SK-N-SH (cell line): Measurements from ENCODE around the gene ERVW-1. TPM values are rescaled to one million over a fixed set of nuclear protein-coding genes. Genes with fewer than 3 reads are reported as not detected.

ENCODE experiments used
- CTCF ChIA-PET: fragments of 300-600, 350-600 bp; formaldehyde crosslinking; extraction: SDS; loops from one replicate; lab custom pipeline; 2021; lab: Yijun Ruan, JAX
- POLR2A ChIA-PET: fragments of 350-600 bp; sonication (Branson Sonifier 250); formaldehyde crosslinking; extraction: SDS; loops from one replicate; lab custom pipeline; 2020; ENCODE audit warnings: antibody characterized with exemption, inconsistent platforms; lab: Yijun Ruan, JAX
- DNase-seq: peaks from one replicate; pipeline ENCODE4 v3.0.0; 2012
- H2AFZ ChIP-seq: fragments of 200-600 bp; sonication (generic); 2 replicates; pipeline ENCODE4 v1.8.1; 2016; ENCODE audit warnings: antibody characterized with exemption, mild to moderate bottlenecking, low read depth
- H3F3A ChIP-seq: fragments of 200-600 bp; sonication (generic); replicated peaks from 2 replicates; pipeline ENCODE3; 2016; ENCODE audit warnings: antibody characterized with exemption, mild to moderate bottlenecking; ENCODE audit not compliant: insufficient read depth
- H3K27ac ChIP-seq, 2 experiments: fragments of 200-500 bp in 1 of 2; fragments of 200-600 bp in 1 of 2; sonication (Bioruptor generic) in 1 of 2; sonication (generic), shearing (Covaris generic) in 1 of 2; 2 replicates each; pipeline versions ENCODE4 v1.5.1 to v1.6.1; 2014 to 2016; ENCODE audit warnings: low read depth in 2 of 2, inconsistent platforms in 1 of 2, low read length in 1 of 2, mild to moderate bottlenecking in 1 of 2, mixed read lengths in 1 of 2
- H3K27me3 ChIP-seq: fragments of 200-600 bp; sonication (generic), shearing (Covaris generic); 2 replicates; pipeline ENCODE4 v1.6.1; 2016; ENCODE audit warnings: mixed run types; ENCODE audit not compliant: insufficient read depth
- H3K36me3 ChIP-seq, 2 experiments: fragments of 200-500 bp in 1 of 2; fragments of 200-600 bp in 1 of 2; sonication (Bioruptor generic) in 1 of 2; sonication (generic) in 1 of 2; replicated peaks in 1 of 2; 2 replicates each; pipeline versions ENCODE3 to v1.5.1; 2014 to 2016; ENCODE audit warnings: low read length in 1 of 2, mild to moderate bottlenecking in 1 of 2; ENCODE audit not compliant: insufficient read depth in 2 of 2, control insufficient read depth in 1 of 2
- H3K4me1 ChIP-seq, 2 experiments: fragments of 200-500 bp in 1 of 2; fragments of 200-600 bp in 1 of 2; sonication (Bioruptor generic) in 1 of 2; sonication (generic), shearing (Covaris generic) in 1 of 2; 2 replicates each; pipeline versions ENCODE4 v1.5.1 to v1.6.1; 2014 to 2016; ENCODE audit warnings: low read depth in 1 of 2, low read length in 1 of 2, mixed run types in 1 of 2; ENCODE audit not compliant: insufficient read depth in 2 of 2, control insufficient read depth in 1 of 2
- H3K4me2 ChIP-seq: fragments of 200-600 bp; sonication (generic), shearing (Covaris generic); 2 replicates; pipeline ENCODE4 v1.6.1; 2017; ENCODE audit warnings: mixed run types
- H3K4me3 ChIP-seq, 2 experiments: fragments of 200-500 bp in 1 of 2; fragments of 200-600 bp in 1 of 2; sonication (Bioruptor generic) in 1 of 2; sonication (generic), shearing (Covaris generic) in 1 of 2; 2 replicates each; pipeline versions ENCODE4 v1.5.1 to v1.8.1; 2014 to 2016; ENCODE audit warnings: low read depth in 2 of 2, inconsistent platforms in 1 of 2, low read length in 1 of 2, mild to moderate bottlenecking in 1 of 2, mixed read lengths in 1 of 2, moderate library complexity in 1 of 2
- H3K79me2 ChIP-seq: fragments of 200-600 bp; sonication (generic); 2 replicates; pipeline ENCODE4 v1.8.1; 2017; ENCODE audit warnings: mild to moderate bottlenecking; ENCODE audit not compliant: insufficient read depth
- H3K9ac ChIP-seq: fragments of 200-600 bp; sonication (generic); 2 replicates; pipeline ENCODE4 v1.6.1; 2017; ENCODE audit warnings: mixed run types
- H3K9me2 ChIP-seq: fragments of 200-600 bp; sonication (generic); 2 replicates; pipeline ENCODE4 v1.6.1; 2017; ENCODE audit warnings: mixed run types
- H3K9me3 ChIP-seq: fragments of 200-600 bp; sonication (generic); 2 replicates; pipeline ENCODE4 v1.6.1; 2017; ENCODE audit warnings: mixed run types, mild to moderate bottlenecking, moderate library complexity
- H4K20me1 ChIP-seq: fragments of 200-600 bp; sonication (generic); 2 replicates; pipeline ENCODE4 v1.6.1; 2017; ENCODE audit warnings: mild to moderate bottlenecking, mixed run types; ENCODE audit not compliant: insufficient read depth
- CHD2 ChIP-seq: fragments of 150-350 bp; IDR thresholded peaks from 2 replicates; pipeline ENCODE4 v1.6.1; 2018; ENCODE audit warnings: low read length; ENCODE audit not compliant: partially characterized antibody
- FOXM1 ChIP-seq: IDR thresholded peaks from 2 replicates; pipeline ENCODE4 v1.4.0; 2012; ENCODE audit warnings: low read depth, mild to moderate bottlenecking
- GABPA ChIP-seq: IDR thresholded peaks from 2 replicates; pipeline ENCODE4 v1.4.0; 2012; ENCODE audit warnings: low read depth, mild to moderate bottlenecking
- MXI1 ChIP-seq: IDR thresholded peaks from 2 replicates; pipeline ENCODE4 v1.6.1; 2012; ENCODE audit warnings: mild to moderate bottlenecking, low read depth, low read length, improper control_type of control experiment
- NFIC ChIP-seq: IDR thresholded peaks from 2 replicates; pipeline ENCODE4 v1.4.0; 2012; ENCODE audit warnings: borderline replicate concordance
- RXRA ChIP-seq: IDR thresholded peaks from 2 replicates; pipeline ENCODE4 v1.4.0; 2012; ENCODE audit warnings: low read depth, mild to moderate bottlenecking, borderline replicate concordance
- SIN3A ChIP-seq: IDR thresholded peaks from 2 replicates; pipeline ENCODE4 v1.6.1; 2012; ENCODE audit warnings: low read depth, mild to moderate bottlenecking, low read length, moderate library complexity, borderline replicate concordance
- TEAD4 ChIP-seq: IDR thresholded peaks from 2 replicates; pipeline ENCODE4 v1.4.0; 2012; ENCODE audit warnings: mild to moderate bottlenecking, borderline replicate concordance; ENCODE audit not compliant: insufficient read depth
- WGBS: methylation state at CpG from one replicate; pipeline ENCODE4 v1.1.6; 2017; ENCODE audit warnings: low lambda C conversion rate; 5-methylcytosine and 5-hydroxymethylcytosine counted together
- polyA plus RNA-seq, 3 experiments: library from polyadenylated mRNA; depleted of rRNA; stranded (reverse); fragments of >200 nt; gene quantifications; 2 replicates each; pipeline ENCODE4 v1.2.3, GENCODE V29; 2012
- TF ChIP-seq, protein P1 (sequence below): IDR thresholded peaks from 2 replicates; pipeline ENCODE4 v1.6.1; 2012; ENCODE audit warnings: mild to moderate bottlenecking, low read depth, low read length, moderate library complexity
- TF ChIP-seq, protein P2 (sequence below): fragments of 150-350 bp; IDR thresholded peaks from 2 replicates; pipeline ENCODE4 v1.6.1; 2017; ENCODE audit warnings: antibody characterized with exemption, low read length, low read depth, borderline replicate concordance
- TF ChIP-seq, protein P3 (sequence below): IDR thresholded peaks from 2 replicates; pipeline ENCODE4 v1.4.0; 2012; ENCODE audit warnings: low read depth
- TF ChIP-seq, protein P4 (sequence below): IDR thresholded peaks from 2 replicates; pipeline ENCODE4 v1.4.0; 2012; ENCODE audit warnings: low read depth, borderline replicate concordance

Gene ERVW-1
- polyA plus RNA-seq, 1 of the 3 experiments (the other 2 are of a cell fraction) = not detected

DNA sequence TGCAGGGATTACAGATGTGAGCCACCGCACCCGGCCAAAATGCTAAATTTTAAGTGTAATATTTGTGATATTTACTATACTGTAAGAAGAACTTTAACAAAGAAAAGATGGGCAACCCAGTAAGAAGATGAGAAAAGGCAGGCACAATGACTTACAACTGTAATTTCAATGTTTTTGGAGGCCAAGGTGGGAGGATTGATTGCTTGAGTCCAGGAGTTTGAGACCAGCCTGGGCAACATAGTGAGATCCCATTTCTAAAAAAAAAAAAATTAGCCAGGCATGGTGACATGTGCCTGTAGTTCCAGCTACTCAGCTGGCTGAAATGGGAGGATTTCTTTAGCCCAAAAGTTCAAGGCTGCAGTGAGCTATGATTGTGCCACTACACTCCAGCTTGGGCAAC lies 42.2 kb downstream of the ERVW-1 start (continued):
- TF ChIP-seq MXI1 = no peak
- TF ChIP-seq TEAD4 = no peak
- TF ChIP-seq CHD2 = no peak
- TF ChIP-seq, protein P1, sequence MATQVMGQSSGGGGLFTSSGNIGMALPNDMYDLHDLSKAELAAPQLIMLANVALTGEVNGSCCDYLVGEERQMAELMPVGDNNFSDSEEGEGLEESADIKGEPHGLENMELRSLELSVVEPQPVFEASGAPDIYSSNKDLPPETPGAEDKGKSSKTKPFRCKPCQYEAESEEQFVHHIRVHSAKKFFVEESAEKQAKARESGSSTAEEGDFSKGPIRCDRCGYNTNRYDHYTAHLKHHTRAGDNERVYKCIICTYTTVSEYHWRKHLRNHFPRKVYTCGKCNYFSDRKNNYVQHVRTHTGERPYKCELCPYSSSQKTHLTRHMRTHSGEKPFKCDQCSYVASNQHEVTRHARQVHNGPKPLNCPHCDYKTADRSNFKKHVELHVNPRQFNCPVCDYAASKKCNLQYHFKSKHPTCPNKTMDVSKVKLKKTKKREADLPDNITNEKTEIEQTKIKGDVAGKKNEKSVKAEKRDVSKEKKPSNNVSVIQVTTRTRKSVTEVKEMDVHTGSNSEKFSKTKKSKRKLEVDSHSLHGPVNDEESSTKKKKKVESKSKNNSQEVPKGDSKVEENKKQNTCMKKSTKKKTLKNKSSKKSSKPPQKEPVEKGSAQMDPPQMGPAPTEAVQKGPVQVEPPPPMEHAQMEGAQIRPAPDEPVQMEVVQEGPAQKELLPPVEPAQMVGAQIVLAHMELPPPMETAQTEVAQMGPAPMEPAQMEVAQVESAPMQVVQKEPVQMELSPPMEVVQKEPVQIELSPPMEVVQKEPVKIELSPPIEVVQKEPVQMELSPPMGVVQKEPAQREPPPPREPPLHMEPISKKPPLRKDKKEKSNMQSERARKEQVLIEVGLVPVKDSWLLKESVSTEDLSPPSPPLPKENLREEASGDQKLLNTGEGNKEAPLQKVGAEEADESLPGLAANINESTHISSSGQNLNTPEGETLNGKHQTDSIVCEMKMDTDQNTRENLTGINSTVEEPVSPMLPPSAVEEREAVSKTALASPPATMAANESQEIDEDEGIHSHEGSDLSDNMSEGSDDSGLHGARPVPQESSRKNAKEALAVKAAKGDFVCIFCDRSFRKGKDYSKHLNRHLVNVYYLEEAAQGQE = no peak

DNA sequence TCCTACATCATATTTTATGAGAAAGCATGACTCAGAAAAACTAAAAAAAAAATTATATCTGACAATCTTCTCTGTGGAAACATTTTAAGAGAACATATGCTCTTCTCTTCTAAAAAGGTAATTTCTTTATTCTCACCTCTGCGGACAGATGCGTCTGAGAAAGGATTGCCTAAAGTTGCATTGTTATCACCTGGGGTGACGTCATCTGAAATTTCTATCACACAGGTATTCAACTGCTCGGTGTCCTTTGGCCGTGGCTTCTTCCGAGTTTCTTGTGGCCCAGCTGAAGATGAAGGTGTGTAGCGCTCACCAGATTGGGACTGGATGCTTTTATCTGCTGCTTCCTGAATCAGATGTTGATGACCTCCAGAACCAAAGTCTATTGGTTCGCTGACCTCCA lies 44.7 kb downstream of the ERVW-1 start:
- H3K9ac ChIP-seq = no peak overlapping the region
- H3K36me3 ChIP-seq = no peaks in the 10 kb centered on the region
- H3K4me2 ChIP-seq = no peak overlapping the region
- TF ChIP-seq, protein P2, sequence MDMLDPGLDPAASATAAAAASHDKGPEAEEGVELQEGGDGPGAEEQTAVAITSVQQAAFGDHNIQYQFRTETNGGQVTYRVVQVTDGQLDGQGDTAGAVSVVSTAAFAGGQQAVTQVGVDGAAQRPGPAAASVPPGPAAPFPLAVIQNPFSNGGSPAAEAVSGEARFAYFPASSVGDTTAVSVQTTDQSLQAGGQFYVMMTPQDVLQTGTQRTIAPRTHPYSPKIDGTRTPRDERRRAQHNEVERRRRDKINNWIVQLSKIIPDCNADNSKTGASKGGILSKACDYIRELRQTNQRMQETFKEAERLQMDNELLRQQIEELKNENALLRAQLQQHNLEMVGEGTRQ = no peak
- TF ChIP-seq RXRA (no peak), MXI1 (no peak), SIN3A (no peak), GABPA (no peak), FOXM1 (no peak), NFIC (no peak)
- TF ChIP-seq, protein P3, sequence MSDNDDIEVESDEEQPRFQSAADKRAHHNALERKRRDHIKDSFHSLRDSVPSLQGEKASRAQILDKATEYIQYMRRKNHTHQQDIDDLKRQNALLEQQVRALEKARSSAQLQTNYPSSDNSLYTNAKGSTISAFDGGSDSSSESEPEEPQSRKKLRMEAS = no peak
- TF ChIP-seq, protein P4, sequence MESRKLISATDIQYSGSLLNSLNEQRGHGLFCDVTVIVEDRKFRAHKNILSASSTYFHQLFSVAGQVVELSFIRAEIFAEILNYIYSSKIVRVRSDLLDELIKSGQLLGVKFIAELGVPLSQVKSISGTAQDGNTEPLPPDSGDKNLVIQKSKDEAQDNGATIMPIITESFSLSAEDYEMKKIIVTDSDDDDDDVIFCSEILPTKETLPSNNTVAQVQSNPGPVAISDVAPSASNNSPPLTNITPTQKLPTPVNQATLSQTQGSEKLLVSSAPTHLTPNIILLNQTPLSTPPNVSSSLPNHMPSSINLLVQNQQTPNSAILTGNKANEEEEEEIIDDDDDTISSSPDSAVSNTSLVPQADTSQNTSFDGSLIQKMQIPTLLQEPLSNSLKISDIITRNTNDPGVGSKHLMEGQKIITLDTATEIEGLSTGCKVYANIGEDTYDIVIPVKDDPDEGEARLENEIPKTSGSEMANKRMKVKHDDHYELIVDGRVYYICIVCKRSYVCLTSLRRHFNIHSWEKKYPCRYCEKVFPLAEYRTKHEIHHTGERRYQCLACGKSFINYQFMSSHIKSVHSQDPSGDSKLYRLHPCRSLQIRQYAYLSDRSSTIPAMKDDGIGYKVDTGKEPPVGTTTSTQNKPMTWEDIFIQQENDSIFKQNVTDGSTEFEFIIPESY = no peak
- H2AFZ ChIP-seq = no peak overlapping the region
- no peaks in the 10 kb centered on the region for H3F3A ChIP-seq
- H3K4me3 ChIP-seq = no peak overlapping the region
- ChIA-PET POLR2A (no interaction called here), CTCF (interaction anchor here (1.0 to 2.6 kb wide), 2 partner anchors 9 to 13 kb away, joined by 3 to 15 read pairs; partner anchors contain the start of gene GATAD1)
- no peaks in the 10 kb centered on the region for H3K9me3 ChIP-seq
- no peaks in the 10 kb centered on the region for H3K4me1 ChIP-seq
- no peaks in the 10 kb centered on the region for H3K9me2 ChIP-seq
- H3K27ac ChIP-seq = no peak overlapping the region
- no peaks in the 10 kb centered on the region for H3K27me3 ChIP-seq
- no peak for DNase-seq
- no peaks in the 10 kb centered on the region for H4K20me1 ChIP-seq
- no peaks in the 10 kb centered on the region for H3K79me2 ChIP-seq
- 86% methylated on average over 8 of the region's 8 CpGs for WGBS
